Lower leg skin (tissue), 3 donors: ENCODE results near the gene PGAM2.

ENCODE experiments used
- CTCF ChIP-seq, 3 donors: fragments of 450-650 bp; IDR thresholded peaks; one replicate each; pipeline ENCODE4 v1.5.1; 2016; ENCODE audit warnings: antibody characterized with exemption in 3 of 3, mild to moderate bottlenecking in 3 of 3, moderate library complexity in 2 of 3
- POLR2A ChIP-seq, 2 donors: fragments of 450-650 bp; IDR thresholded peaks; one replicate each; pipeline ENCODE4 v1.6.1; 2016 to 2017; ENCODE audit warnings: antibody characterized with exemption in 2 of 2, mild to moderate bottlenecking in 1 of 2, moderate library complexity in 1 of 2

GRCh38 chr7:44094883-44095592 lies 29.7 kb upstream of the PGAM2 start:
- TF ChIP-seq CTCF (IDR thresholded peaks at IDR 0.05), result no peak
- no peak for TF ChIP-seq POLR2A (IDR thresholded peaks at IDR 0.05)
